Cortex of kidney (tissue), 1 donor: ENCODE measurements around the gene GALR3.

ENCODE experiments used
- DNase-seq: peaks from one replicate; lab custom pipeline; 2025; lab: John Stamatoyannopoulos, UW

Gene GALR3

GRCh38 chr22:37865510-37865909 lies 42.3 kb downstream of the GALR3 start:
- DNase-seq = no peak

DNA sequence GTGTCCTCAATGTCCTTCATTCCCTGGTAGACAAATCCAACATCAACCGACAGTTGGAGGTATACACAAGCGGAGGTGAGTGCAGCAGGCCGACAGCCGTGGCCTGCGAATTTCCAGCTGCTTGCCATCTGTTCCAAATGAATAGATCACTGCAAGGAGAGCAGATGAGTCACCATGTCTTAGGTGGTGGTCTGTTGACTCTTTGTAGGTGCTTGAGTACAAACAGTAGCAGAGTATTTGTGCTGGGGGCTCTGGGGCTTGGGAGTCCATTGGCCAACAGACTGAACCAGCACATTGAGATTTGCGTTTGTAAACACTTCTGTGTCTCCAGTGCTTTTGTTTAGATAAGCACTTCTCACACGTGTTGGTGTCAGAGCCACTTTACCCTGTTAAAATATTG lies 47.1 kb downstream of the GALR3 start:
- no peak for DNase-seq
